HG02763 (cell line): ENCODE data around the gene RAB9A.
"Not testable (repeated sequence)": the region's sequence is repeated elsewhere in the genome, so short reads cannot be mapped to it uniquely, and the experiment has no call there.

Experiments
- ATAC-seq: cut with Tn5 transposase; IDR thresholded peaks from one replicate; pipeline ENCODE4 v1.9.1; 2021; ENCODE audit warnings: mild to moderate bottlenecking, moderate library complexity; ENCODE audit not compliant: unreplicated experiment

The RAB9A gene

DNA sequence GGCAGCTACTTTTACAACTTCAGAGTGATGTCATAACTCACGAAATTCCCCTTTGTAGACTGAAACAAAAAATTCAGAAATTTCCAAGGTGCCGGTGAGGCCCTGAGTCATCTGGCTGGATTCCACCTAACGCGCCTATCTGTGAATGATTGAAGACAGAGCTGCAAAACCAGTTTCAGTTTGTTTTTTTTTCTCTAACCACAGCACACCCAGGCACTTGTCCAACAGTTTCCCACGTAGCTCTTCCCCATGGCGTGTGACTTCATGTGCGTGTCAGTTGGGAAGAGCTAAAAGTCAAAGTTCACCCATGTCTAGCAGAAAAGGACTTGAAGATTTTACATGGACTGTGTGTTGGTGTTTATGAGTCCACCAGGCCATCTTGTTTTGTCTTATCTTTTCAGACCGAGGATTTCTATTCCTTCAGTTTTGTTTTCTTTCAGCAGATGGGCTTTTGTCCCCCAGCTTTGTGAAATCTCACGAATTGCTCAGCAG is 19.6 kb upstream of the RAB9A start:
- ATAC-seq: peak; percentile 87

GRCh38 chrX:13669755-13670154 is 19.2 kb upstream of the RAB9A start:
- not testable (repeated sequence) for ATAC-seq

DNA sequence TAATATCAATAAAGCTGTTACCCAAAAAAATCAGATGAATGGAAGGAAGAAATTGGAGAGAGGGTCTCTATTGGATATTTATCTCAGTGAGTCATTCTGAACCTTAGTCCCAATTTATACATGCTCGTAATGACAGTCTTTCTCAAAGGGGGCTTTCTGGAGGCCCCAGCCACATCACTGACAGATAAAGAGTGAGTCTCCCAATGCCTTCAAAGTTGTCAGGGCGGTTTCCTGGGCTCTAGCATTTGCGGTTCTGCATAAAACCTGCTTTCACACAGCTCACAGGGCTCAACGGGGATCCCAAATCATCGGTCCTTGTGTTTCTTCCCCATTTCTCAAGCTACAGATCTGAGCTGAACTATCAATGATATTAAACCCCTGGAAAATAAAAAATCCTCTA is 18.7 kb upstream of the RAB9A start:
- ATAC-seq: no peak

GRCh38 chrX:13673016-13673415 is 15.9 kb upstream of the RAB9A start:
- ATAC-seq: no peak

- ATAC-seq: no peak
Observed at GRCh38 chrX:13676885-13677284, 12.0 kb upstream of the RAB9A start.

GRCh38 chrX:13679700-13680099 is 9.2 kb upstream of the RAB9A start:
- not testable (repeated sequence) for ATAC-seq

DNA sequence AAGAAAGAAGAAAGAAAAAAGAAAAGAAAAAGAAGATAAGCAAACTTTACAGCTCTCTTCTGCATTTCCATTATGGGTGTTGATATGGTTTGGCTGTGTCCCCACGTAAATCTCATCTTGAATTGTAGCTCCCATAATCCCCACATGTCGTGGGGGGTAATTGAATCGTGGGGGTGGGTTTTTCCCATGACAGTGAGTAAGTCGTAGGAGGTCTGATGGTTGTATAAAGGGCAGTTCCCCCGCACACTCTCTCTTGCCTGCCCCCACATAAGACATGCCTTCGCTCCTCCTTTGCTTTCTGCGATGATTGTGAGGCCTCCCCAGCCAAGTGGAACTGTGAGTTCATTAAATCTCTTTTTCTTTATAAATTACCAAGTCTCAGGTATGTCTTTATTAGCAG is 7.3 kb upstream of the RAB9A start:
- ATAC-seq: no peak

GRCh38 chrX:13684361-13684760 is 4.6 kb upstream of the RAB9A start:
- ATAC-seq: no peak

- ATAC-seq: no peak
Observed at GRCh38 chrX:13685126-13685763, 3.7 kb upstream of the RAB9A start.

GRCh38 chrX:13687203-13687602 is 1.7 kb upstream of the RAB9A start:
- no peak for ATAC-seq

- no peak for ATAC-seq
Observed at GRCh38 chrX:13688384-13688957, 457 bp upstream of the RAB9A start.

DNA sequence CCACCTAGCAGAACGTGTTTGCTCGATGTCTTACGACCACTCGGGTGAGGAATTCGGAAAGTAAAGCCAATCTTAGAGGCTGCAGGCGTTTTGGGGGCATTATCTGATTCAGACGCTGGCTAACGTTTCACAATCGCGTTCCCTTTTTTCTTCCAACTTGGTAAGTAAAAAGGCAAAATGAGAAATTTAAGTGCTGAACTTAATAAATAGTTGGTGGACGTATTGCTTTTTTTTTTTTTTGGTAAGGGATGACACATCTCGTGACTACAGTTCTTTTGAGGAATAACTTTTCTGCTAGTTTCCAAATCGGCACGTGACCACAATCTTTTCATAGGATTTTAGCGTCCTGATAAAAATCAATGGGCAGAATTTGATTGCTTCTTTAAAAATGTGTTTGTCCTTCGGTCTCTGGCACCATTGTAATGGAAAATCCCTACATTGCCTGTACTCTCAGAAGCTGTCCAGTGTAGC is 848 bp downstream of the RAB9A start:
- no peak for ATAC-seq

- no peak for ATAC-seq
Observed at GRCh38 chrX:13690836-13691235, 1.9 kb downstream of the RAB9A start.

- no peak for ATAC-seq
Observed at GRCh38 chrX:13691841-13692371, 3.0 kb downstream of the RAB9A start.

DNA sequence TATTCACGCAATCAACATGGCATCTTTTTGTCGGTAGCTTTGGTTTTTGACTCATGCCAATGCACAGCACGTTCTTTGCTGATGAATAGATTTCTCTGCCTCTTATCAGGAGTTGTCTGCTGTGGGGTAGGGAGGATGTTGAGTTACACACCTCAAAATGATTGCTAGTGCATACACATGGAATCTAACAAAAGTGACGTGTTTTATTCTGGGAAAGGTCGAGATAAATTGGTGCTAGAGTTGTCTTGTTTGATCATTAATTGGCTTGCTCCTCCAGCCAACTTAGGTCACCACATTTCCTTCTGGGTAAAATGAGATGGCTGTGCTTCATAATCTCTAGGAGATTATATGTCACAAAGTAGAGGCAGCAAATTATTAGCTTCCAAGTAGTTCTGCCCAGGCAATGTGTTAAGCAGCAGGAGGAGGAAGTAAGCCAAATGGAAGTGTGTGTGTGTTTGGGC is 3.9 kb downstream of the RAB9A start:
- ATAC-seq: no peak

- ATAC-seq: no peak
Observed at GRCh38 chrX:13693341-13693961, 4.5 kb downstream of the RAB9A start.

GRCh38 chrX:13694359-13694758 is 5.4 kb downstream of the RAB9A start:
- no peak for ATAC-seq

GRCh38 chrX:13694983-13695382 is 6.1 kb downstream of the RAB9A start:
- ATAC-seq: no peak

DNA sequence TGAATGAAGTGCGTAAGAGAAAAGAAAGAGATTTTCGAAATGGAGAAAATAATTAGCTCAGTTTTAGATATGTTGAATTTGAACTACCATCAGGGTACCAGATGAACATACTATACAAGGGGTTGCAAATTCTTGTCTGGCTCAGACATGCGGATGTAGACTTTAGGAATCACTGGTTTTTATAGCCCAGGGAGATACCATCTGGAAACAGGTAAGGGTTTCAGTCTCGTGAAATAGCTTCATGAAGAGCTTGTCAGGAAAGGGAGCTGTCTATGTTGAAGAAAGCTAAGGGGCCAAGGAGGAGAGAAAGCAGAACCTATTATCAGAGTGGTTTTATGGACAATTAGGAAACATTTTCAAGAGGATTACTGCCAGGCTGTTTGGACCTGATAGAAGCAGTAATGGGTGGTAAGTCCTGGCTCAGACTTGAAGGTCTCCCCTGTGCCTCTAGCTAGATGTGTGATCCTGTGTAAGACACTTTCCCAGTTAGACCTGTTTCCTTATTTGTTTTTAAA is 6.7 kb downstream of the RAB9A start:
- ATAC-seq: no peak

- ATAC-seq: peak; percentile 46
Observed at GRCh38 chrX:13697455-13697854, 8.5 kb downstream of the RAB9A start.

DNA sequence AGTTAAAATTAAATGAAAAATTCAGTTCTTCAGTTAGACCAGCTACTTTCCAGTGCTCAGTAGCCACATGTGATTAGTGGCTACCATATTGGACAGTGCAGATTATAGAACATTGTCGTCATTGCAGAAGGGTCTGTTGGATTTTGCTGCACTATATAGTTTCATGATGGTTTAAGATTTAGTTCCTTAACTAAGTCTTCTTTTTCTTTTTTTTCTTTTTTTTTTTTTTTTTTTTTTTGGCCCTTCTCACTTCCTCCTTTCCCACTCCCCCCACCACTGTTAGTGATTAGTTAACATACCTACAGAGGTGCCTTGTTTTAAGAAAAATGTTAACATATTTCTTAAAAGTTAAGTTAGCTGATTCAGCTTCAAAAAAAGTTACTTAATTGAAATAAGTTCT is 9.0 kb downstream of the RAB9A start:
- no peak for ATAC-seq

DNA sequence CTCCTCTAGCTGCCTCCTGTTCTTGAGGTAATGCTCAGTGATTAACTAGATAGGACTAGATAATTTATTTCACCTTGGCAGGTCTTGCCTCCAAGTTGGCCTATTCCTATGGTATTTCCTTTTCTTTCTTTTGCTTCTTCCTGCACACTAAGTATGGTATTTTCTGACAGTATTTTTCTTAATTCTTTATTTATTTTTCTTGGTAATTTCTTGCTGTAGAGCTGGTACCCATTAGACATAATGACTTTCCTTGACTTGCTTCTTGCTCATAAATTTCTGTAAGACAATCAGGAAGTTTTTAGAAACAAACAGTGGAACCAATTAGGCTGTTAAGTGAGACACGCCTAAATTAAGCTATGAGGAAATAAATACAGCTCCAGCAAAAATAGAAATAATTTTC is 9.5 kb downstream of the RAB9A start:
- no peak for ATAC-seq
